ENCODE data around the gene GDPD2.

Gene GDPD2

DNA sequence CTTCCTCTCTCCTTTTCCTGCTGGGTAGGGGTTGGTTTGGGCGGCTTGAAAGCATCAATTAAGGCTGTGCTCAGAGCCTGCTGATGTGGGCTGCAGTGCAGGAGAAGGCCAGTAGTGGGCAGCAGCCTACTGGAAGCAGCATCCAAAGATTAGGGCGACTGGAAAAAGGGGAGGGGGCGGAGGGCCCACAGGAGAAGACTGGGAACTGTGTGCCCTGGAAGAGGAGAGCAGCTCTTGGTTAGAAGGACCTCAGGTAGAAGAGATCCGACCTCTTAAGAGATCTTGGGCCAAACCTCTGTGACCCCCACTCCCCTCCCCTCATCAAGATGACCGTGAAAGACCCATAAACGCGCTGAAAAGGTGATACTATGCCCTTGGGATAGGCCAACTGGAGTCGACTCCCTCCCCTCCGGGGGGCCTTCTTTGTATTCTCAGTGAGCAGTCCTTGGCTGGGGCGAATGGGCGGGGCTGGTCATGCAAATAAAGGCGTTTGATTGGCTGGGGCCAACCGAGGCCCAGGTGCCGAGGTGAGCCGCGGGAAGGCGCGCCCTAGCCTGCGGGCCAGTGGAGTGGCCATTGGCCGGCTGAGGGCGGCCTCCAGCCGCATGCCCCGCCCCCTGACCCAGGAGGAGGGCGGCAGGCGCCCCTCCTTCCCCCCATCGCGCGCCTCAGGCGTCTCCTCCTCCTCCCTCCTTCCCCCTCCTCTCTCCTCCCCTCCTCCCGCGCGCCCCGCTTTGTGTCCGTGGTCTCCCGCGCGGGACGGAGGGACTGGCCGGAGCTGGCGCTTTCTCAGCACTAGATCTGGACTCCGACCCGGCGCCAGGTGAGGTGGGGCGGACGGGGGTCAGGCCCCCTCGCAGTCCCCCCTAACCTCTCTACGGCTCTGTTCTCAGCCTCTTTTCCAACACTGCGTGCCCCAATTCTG lies 31.6 kb downstream of the GDPD2 start (continued):
- TF ChIP-seq, protein P1, sequence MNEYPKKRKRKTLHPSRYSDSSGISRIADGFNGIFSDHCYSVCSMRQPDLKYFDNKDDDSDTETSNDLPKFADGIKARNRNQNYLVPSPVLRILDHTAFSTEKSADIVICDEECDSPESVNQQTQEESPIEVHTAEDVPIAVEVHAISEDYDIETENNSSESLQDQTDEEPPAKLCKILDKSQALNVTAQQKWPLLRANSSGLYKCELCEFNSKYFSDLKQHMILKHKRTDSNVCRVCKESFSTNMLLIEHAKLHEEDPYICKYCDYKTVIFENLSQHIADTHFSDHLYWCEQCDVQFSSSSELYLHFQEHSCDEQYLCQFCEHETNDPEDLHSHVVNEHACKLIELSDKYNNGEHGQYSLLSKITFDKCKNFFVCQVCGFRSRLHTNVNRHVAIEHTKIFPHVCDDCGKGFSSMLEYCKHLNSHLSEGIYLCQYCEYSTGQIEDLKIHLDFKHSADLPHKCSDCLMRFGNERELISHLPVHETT (tag by site-specific recombination; IDR thresholded peaks at IDR 0.05) = 0 out of 2 replicates have a peak, but pooled peaks have one; percentile 29
- TF ChIP-seq ZNF23 (tag by site-specific recombination; IDR thresholded peaks at IDR 0.05; ENCODE audit: borderline replicate concordance) = no peak
- no peak for TF ChIP-seq ZFP3 (tag by site-specific recombination; IDR thresholded peaks at IDR 0.05; ENCODE audit: low read depth)
- TF ChIP-seq, protein P2, sequence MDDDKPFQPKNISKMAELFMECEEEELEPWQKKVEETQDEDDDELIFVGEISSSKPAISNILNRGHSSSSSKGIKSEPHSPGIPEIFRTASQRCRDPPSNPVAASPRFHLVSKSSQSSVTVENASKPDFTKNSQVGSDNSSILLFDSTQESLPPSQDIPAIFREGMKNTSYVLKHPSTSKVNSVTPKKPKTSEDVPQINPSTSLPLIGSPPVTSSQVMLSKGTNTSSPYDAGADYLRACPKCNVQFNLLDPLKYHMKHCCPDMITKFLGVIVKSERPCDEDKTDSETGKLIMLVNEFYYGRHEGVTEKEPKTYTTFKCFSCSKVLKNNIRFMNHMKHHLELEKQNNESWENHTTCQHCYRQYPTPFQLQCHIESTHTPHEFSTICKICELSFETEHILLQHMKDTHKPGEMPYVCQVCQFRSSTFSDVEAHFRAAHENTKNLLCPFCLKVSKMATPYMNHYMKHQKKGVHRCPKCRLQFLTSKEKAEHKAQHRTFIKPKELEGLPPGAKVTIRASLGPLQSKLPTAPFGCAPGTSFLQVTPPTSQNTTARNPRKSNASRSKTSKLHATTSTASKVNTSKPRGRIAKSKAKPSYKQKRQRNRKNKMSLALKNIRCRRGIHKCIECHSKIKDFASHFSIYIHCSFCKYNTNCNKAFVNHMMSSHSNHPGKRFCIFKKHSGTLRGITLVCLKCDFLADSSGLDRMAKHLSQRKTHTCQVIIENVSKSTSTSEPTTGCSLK (tag by site-specific recombination; IDR thresholded peaks at IDR 0.05) = no peak
- no peak for TF ChIP-seq GLI2 (tag by site-specific recombination; IDR thresholded peaks at IDR 0.05; ENCODE audit: borderline replicate concordance, low read depth)

DNA sequence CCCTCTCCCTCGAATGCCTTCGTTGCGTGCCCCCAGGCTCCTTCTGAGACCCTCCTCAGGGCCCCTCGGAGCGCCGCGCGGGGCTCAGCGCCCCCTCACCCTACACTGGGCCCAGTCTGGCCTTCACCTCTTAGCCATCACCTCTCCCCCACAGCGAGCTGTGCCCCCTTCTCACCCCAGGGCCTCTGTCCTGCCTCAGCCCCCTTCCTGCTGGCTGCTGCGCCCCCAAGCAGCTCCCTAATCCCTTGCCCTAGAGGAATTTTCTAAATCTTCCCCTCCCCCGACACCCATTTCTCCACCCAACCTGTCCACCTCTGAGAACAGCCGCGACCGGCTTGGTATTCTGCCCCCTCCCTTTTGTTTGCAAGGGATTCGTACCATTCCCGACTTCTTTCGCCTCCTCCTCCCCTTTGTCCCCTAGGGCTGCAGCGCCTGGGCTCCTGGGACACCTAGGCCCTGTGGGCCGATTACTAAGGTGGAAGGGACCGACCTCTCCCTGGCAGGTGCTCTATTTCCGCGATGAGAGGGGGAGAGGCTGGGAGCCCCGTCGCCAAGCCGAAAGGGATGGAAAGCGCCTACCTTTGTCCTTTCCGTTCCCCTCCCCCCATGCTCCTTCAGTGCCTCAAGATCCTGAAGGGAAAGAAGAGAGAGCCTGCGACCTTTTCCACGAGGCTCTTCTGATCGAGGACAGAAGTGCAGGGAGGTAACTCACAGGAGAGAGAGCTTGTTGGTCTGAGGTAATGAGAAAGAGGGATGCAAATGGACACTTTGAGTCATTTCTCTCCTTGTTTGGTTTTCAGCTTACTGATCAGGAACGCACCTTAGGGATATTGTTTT lies 32.5 kb downstream of the GDPD2 start:
- H3K9me3 ChIP-seq (ENCODE audit: control insufficient read depth, insufficient read depth, low read depth, low read length) = no peaks in the 10 kb centered on the region
- H3K4me3 ChIP-seq (ENCODE audit: low read depth, low read length) = peak overlapping the region; percentile 56
- POLR2A ChIA-PET = interaction anchor here (0.7 to 1.0 kb wide), 3 partner anchors 8 to 25 kb away, joined by 3 to 9 read pairs (median 4); no protein-coding TSS in a partner anchor
- H3K27ac ChIP-seq (ENCODE audit: extremely low read depth, low read depth, low read length) = peak overlapping the region; percentile 95
- no peaks in the 10 kb centered on the region; the same call in 1 of the 2 replicates for H3K4me1 ChIP-seq (ENCODE audit: control insufficient read depth, insufficient read depth, low read length)
- CTCF ChIA-PET = interaction anchor here (0.5 to 7.8 kb wide), 9 partner anchors 12 to 918 kb away, joined by 3 to 48 read pairs (median 5); no protein-coding TSS in a partner anchor
- H3K36me3 ChIP-seq (ENCODE audit: control insufficient read depth in 2 of 2, insufficient read depth in 1 of 2, low read length in 2 of 2) = peaks cover 9 to 20% of the 10 kb centered on the region in 2 experiments; a peak in 2 of 3 replicates
- TF ChIP-seq ZNF366 (tag by site-specific recombination; conservative IDR thresholded peaks at IDR 0.05) = no peak
- TF ChIP-seq, protein P3, sequence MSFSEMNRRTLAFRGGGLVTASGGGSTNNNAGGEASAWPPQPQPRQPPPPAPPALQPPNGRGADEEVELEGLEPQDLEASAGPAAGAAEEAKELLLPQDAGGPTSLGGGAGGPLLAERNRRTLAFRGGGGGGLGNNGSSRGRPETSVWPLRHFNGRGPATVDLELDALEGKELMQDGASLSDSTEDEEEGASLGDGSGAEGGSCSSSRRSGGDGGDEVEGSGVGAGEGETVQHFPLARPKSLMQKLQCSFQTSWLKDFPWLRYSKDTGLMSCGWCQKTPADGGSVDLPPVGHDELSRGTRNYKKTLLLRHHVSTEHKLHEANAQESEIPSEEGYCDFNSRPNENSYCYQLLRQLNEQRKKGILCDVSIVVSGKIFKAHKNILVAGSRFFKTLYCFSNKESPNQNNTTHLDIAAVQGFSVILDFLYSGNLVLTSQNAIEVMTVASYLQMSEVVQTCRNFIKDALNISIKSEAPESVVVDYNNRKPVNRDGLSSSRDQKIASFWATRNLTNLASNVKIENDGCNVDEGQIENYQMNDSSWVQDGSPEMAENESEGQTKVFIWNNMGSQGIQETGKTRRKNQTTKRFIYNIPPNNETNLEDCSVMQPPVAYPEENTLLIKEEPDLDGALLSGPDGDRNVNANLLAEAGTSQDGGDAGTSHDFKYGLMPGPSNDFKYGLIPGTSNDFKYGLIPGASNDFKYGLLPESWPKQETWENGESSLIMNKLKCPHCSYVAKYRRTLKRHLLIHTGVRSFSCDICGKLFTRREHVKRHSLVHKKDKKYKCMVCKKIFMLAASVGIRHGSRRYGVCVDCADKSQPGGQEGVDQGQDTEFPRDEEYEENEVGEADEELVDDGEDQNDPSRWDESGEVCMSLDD (tag by site-specific recombination; IDR thresholded peaks at IDR 0.05) = peak; percentile 81
- no peak for TF ChIP-seq TCF7L2 (IDR thresholded peaks at IDR 0.05; ENCODE audit: borderline replicate concordance, low read depth, low read length)
- no peak for TF ChIP-seq RBAK (tag by site-specific recombination; IDR thresholded peaks at IDR 0.05)
- TF ChIP-seq, protein P4, sequence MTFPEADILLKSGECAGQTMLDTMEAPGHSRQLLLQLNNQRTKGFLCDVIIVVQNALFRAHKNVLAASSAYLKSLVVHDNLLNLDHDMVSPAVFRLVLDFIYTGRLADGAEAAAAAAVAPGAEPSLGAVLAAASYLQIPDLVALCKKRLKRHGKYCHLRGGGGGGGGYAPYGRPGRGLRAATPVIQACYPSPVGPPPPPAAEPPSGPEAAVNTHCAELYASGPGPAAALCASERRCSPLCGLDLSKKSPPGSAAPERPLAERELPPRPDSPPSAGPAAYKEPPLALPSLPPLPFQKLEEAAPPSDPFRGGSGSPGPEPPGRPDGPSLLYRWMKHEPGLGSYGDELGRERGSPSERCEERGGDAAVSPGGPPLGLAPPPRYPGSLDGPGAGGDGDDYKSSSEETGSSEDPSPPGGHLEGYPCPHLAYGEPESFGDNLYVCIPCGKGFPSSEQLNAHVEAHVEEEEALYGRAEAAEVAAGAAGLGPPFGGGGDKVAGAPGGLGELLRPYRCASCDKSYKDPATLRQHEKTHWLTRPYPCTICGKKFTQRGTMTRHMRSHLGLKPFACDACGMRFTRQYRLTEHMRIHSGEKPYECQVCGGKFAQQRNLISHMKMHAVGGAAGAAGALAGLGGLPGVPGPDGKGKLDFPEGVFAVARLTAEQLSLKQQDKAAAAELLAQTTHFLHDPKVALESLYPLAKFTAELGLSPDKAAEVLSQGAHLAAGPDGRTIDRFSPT (tag by site-specific recombination; IDR thresholded peaks at IDR 0.05) = no peak
- TF ChIP-seq ZIC2 (tag by site-specific recombination; IDR thresholded peaks at IDR 0.05) = peak; percentile 6; the same call in 1 of the 2 replicates
- TF ChIP-seq, protein P2 (tag by site-specific recombination; IDR thresholded peaks at IDR 0.05) = no peak
- TF ChIP-seq, protein P5, sequence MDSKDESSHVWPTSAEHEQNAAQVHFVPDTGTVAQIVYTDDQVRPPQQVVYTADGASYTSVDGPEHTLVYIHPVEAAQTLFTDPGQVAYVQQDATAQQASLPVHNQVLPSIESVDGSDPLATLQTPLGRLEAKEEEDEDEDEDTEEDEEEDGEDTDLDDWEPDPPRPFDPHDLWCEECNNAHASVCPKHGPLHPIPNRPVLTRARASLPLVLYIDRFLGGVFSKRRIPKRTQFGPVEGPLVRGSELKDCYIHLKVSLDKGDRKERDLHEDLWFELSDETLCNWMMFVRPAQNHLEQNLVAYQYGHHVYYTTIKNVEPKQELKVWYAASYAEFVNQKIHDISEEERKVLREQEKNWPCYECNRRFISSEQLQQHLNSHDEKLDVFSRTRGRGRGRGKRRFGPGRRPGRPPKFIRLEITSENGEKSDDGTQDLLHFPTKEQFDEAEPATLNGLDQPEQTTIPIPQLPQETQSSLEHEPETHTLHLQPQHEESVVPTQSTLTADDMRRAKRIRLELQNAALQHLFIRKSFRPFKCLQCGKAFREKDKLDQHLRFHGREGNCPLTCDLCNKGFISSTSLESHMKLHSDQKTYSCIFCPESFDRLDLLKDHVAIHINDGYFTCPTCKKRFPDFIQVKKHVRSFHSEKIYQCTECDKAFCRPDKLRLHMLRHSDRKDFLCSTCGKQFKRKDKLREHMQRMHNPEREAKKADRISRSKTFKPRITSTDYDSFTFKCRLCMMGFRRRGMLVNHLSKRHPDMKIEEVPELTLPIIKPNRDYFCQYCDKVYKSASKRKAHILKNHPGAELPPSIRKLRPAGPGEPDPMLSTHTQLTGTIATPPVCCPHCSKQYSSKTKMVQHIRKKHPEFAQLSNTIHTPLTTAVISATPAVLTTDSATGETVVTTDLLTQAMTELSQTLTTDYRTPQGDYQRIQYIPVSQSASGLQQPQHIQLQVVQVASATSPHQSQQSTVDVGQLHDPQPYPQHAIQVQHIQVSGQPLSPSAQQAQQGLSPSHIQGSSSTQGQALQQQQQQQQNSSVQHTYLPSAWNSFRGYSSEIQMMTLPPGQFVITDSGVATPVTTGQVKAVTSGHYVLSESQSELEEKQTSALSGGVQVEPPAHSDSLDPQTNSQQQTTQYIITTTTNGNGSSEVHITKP (tag by site-specific recombination; IDR thresholded peaks at IDR 0.05) = no peak
- no peak for TF ChIP-seq ZNF426 (tag by site-specific recombination; IDR thresholded peaks at IDR 0.05)
- no peak for TF ChIP-seq ZNF155 (tag by site-specific recombination; IDR thresholded peaks at IDR 0.05)
- no peak for TF ChIP-seq GFI1B (tag by site-specific recombination; IDR thresholded peaks at IDR 0.05)
- TF ChIP-seq ZNF548 (tag by site-specific recombination; IDR thresholded peaks at IDR 0.05) = no peak
